Activated T-helper 17 cell treated with anti-CD3 and anti-CD28 coated beads, Interleukin-2, amount 50 U/mL, for 72 hours (primary cell): ENCODE results near the gene ME3. TPM values are rescaled to one million over a fixed set of nuclear protein-coding genes. Genes with fewer than 3 reads are reported as not detected.
"Not testable (repeated sequence)": the region's sequence is repeated elsewhere in the genome, so short reads cannot be mapped to it uniquely, and the experiment has no call there.

ENCODE experiments used
- ATAC-seq: fragments of 150-1000 bp; cut with Tn5 transposase; replicated peaks from 2 replicates; pipeline ENCODE4 v1.10.0; 2021; ENCODE audit warnings: mild to moderate bottlenecking, moderate library complexity
- H3K27ac Mint-ChIP-seq: one replicate; pipeline ENCODE4 v1.8.0; 2022; ENCODE audit warnings: mixed read lengths
- H3K27me3 Mint-ChIP-seq: one replicate; pipeline ENCODE4 v1.8.0; 2022; ENCODE audit warnings: mixed read lengths
- H3K36me3 Mint-ChIP-seq: one replicate; pipeline ENCODE4 v1.8.0; 2022; ENCODE audit warnings: low read depth, mild to moderate bottlenecking, mixed read lengths
- H3K4me1 Mint-ChIP-seq: one replicate; pipeline ENCODE4 v1.8.0; 2022; ENCODE audit warnings: mixed read lengths
- H3K4me3 Mint-ChIP-seq: one replicate; pipeline ENCODE4 v1.8.0; 2022; ENCODE audit warnings: mild to moderate bottlenecking, mixed read lengths
- H3K9me3 Mint-ChIP-seq: one replicate; pipeline ENCODE4 v1.8.0; 2022; ENCODE audit warnings: mixed read lengths
- total RNA-seq, 2 donors: library from RNA; stranded (reverse); gene quantifications; one replicate each; pipeline ENCODE4 v1.2.3, GENCODE V29; 2022

ME3 gene
- total RNA-seq, 2 donors from 2014 or later: 1.5 to 2.9 TPM

- H3K4me3 Mint-ChIP-seq: no peak overlapping the region
- H3K9me3 Mint-ChIP-seq: no peaks in the 10 kb centered on the region
- H3K4me1 Mint-ChIP-seq: no peaks in the 10 kb centered on the region
- H3K27ac Mint-ChIP-seq: no peak overlapping the region
- no peaks in the 10 kb centered on the region for H3K36me3 Mint-ChIP-seq
- no peak for ATAC-seq
- no peaks in the 10 kb centered on the region for H3K27me3 Mint-ChIP-seq
Measured at GRCh38 chr11:86570020-86570419, 102.4 kb downstream of the ME3 start.

DNA sequence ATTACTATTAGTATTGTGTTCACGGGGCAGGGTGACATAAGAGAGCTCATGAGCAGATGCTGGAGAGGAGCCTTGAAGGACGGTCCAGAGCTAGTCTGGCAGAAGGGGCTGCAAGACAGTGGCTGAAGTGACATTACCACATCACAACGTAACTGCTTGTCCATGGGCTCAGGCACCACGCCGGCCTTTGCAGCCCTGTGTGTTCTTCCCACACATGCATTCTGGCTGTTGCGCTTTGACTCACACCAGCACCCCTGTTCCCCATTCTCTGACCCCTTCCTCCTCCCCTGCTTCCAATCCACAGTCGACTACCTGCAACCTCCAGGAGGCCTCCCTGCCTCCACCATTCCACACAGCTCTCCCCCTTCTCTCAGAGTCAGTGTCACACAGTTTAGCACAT lies 103.3 kb downstream of the ME3 start:
- Mint-ChIP-seq H3K36me3 (no peaks in the 10 kb centered on the region), H3K27ac (no peak overlapping the region), H3K9me3 (no peaks in the 10 kb centered on the region), H3K4me3 (no peak overlapping the region), H3K4me1 (no peaks in the 10 kb centered on the region), H3K27me3 (no peaks in the 10 kb centered on the region)
- no peak for ATAC-seq

GRCh38 chr11:86565801-86566312 lies 106.6 kb downstream of the ME3 start:
- ATAC-seq: no peak
- no peaks in the 10 kb centered on the region for H3K4me1 Mint-ChIP-seq
- H3K27ac Mint-ChIP-seq: no peak overlapping the region
- H3K4me3 Mint-ChIP-seq: no peak overlapping the region
- H3K27me3 Mint-ChIP-seq: no peaks in the 10 kb centered on the region
- peaks cover 9% of the 10 kb centered on the region for H3K9me3 Mint-ChIP-seq
- H3K36me3 Mint-ChIP-seq: no peaks in the 10 kb centered on the region

GRCh38 chr11:86565388-86565787 lies 107.0 kb downstream of the ME3 start:
- Mint-ChIP-seq H3K9me3 (peaks cover 9% of the 10 kb centered on the region), H3K36me3 (no peaks in the 10 kb centered on the region), H3K27me3 (no peaks in the 10 kb centered on the region), H3K4me1 (no peaks in the 10 kb centered on the region), H3K27ac (no peak overlapping the region), H3K4me3 (no peak overlapping the region)
- no peak for ATAC-seq

DNA sequence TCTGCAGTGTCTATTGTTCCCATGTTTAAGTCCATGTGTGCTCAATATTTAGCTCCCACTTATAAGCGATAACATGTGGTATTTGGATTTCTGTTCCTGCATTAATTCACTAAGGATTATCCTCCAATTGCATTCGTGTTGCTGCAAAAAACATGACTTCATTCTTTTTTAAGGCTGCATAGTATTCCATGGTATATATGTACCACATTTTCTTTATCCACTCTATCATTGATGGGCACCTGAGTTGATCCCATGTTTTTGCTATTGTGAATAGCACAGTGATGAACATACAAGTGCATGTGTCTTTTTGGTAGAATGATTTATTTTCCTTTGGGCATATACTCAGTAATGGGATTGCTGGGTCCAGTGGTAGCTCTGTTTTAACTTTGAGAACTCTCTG lies 109.6 kb downstream of the ME3 start:
- H3K27ac Mint-ChIP-seq, H3K27me3 Mint-ChIP-seq, H3K9me3 Mint-ChIP-seq, H3K36me3 Mint-ChIP-seq, H3K4me3 Mint-ChIP-seq, ATAC-seq, H3K4me1 Mint-ChIP-seq: not testable (repeated sequence)

DNA sequence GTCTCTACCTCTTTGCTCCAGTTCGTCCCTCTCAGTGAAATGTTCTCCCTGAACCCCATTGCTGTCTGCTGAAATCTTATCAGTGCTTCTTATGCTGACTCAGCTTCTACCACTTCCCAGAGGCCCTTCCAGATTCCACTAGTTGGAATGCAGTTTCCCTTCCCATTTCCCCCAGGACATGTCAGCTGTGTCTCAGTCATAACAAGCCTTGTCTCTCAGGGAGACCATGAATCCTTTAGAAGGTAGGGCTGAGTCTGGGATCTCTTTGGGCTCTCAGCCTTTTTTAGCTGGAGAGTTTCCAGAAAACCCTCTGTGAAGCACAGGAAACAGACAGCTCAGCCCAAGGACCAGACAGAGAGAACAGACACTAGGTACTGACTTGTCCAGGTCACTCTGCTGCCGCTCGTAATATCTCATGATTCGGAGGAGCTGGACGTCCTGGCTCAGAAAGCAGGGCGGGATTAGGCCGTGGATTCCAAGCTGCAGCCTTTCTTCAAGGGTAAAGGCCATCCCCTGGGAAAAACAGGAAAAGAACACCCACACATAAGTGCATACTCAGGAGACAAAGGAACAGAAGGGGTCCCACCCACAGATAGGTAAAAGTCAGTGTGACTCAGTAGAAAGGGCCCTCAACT lies 113.0 kb downstream of the ME3 start:
- H3K27me3 Mint-ChIP-seq: no peaks in the 10 kb centered on the region
- H3K36me3 Mint-ChIP-seq: no peaks in the 10 kb centered on the region
- peaks cover 9% of the 10 kb centered on the region for H3K9me3 Mint-ChIP-seq
- no peak overlapping the region for H3K27ac Mint-ChIP-seq
- no peak overlapping the region for H3K4me3 Mint-ChIP-seq
- no peak for ATAC-seq
- H3K4me1 Mint-ChIP-seq: no peaks in the 10 kb centered on the region

DNA sequence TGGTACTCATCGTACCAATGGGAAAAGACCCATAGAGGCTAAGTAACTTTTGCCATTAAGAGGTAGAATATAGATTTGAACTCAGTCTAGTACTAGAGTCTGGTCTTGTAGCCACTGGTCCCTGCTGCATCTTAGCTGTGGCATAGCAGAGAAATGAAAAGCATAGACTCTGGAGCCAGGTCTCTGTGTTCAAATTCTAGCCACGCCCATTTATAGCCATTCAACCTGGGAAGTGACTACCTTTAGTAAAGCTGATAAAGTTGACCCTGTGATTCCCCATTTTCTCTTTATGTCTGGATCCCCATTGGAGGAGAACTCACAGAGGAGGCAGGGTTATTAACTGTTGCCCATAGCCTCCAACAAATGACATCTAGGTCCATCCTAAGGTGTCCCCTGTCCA lies 113.6 kb downstream of the ME3 start:
- ATAC-seq: no peak
- Mint-ChIP-seq H3K4me3 (no peak overlapping the region), H3K9me3 (peaks cover 9% of the 10 kb centered on the region), H3K27me3 (no peaks in the 10 kb centered on the region), H3K4me1 (no peaks in the 10 kb centered on the region), H3K36me3 (no peaks in the 10 kb centered on the region), H3K27ac (no peak overlapping the region)

- no peak for ATAC-seq
- Mint-ChIP-seq H3K27me3 (no peaks in the 10 kb centered on the region), H3K9me3 (peaks cover 5% of the 10 kb centered on the region), H3K36me3 (no peaks in the 10 kb centered on the region), H3K27ac (no peak overlapping the region), H3K4me1 (no peaks in the 10 kb centered on the region), H3K4me3 (no peak overlapping the region)
Measured at GRCh38 chr11:86558207-86558606, 114.2 kb downstream of the ME3 start.

- Mint-ChIP-seq H3K27me3 (no peaks in the 10 kb centered on the region), H3K4me1 (no peaks in the 10 kb centered on the region), H3K9me3 (no peaks in the 10 kb centered on the region), H3K27ac (no peak overlapping the region), H3K4me3 (no peak overlapping the region), H3K36me3 (no peaks in the 10 kb centered on the region)
- ATAC-seq: no peak
Measured at GRCh38 chr11:86555866-86556265, 116.5 kb downstream of the ME3 start.

DNA sequence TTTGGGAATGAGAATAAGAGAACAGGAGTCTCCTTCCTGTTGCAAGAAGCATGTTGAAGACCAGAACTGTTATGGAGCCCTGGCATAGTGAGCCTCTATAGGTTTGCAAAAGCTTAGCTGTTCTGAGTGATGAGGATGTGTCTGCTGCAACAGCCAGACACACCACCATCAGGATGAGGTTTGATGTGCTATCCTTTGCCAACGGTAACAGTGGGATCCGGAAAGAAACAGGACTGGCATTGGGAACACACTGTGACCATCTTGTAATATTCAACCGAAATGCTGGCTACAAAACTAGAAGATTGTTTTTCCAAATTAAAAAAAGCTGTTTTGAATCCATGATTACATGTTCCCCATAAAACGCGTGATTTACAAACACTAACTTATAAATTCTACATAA lies 117.0 kb downstream of the ME3 start:
- H3K9me3 Mint-ChIP-seq: no peaks in the 10 kb centered on the region
- no peaks in the 10 kb centered on the region for H3K36me3 Mint-ChIP-seq
- H3K27ac Mint-ChIP-seq: no peak overlapping the region
- H3K27me3 Mint-ChIP-seq: no peaks in the 10 kb centered on the region
- ATAC-seq: no peak
- no peaks in the 10 kb centered on the region for H3K4me1 Mint-ChIP-seq
- H3K4me3 Mint-ChIP-seq: no peak overlapping the region

DNA sequence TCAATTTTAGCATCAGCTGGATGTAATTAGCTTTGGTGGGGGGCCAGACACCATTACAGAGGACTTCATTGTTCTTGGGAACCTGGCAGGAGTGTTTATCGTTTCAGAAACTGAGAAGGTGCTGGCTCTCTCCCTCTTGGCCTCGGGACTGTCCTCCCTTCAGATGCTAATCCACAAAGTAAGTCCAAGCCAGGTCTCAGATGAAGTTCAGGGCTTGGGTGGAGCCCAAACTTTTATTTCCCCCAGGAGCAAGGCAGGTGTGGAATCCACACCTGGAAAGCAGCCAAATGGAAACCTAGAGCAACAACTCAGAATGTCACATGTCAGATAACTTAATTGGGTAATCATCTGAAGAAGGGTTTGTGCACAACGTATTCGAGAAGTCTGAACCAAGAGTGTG lies 119.2 kb downstream of the ME3 start:
- no peaks in the 10 kb centered on the region for H3K27me3 Mint-ChIP-seq
- no peak overlapping the region for H3K4me3 Mint-ChIP-seq
- no peak overlapping the region for H3K27ac Mint-ChIP-seq
- ATAC-seq: no peak
- no peaks in the 10 kb centered on the region for H3K4me1 Mint-ChIP-seq
- H3K9me3 Mint-ChIP-seq: no peaks in the 10 kb centered on the region
- no peaks in the 10 kb centered on the region for H3K36me3 Mint-ChIP-seq

GRCh38 chr11:86551288-86552092 lies 120.9 kb downstream of the ME3 start:
- Mint-ChIP-seq H3K27me3 (no peaks in the 10 kb centered on the region), H3K4me3 (no peak overlapping the region), H3K27ac (no peak overlapping the region), H3K4me1 (no peaks in the 10 kb centered on the region), H3K36me3 (no peaks in the 10 kb centered on the region), H3K9me3 (no peaks in the 10 kb centered on the region)
- no peak for ATAC-seq

DNA sequence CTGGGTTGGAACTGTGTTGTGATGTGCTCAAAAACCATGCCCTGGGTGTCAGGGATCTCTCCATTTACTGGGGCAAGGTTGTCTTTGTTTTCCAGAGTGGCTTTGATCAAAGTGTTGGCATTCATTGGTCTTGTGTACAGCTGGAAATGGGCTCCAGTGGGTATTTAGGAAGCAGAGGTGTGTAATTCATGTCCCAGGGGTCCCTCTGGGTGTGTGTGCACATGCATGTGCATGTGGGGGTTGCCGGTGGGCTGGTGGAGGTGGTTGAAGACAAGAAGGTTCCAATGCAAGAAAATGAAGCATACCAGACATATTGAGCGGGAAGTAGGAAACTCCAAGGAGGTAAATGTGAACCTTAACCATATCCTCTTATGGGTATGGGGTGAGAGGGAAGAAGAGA lies 121.7 kb downstream of the ME3 start:
- ATAC-seq: no peak
- Mint-ChIP-seq H3K36me3 (no peaks in the 10 kb centered on the region), H3K4me1 (no peaks in the 10 kb centered on the region), H3K9me3 (no peaks in the 10 kb centered on the region), H3K27me3 (no peaks in the 10 kb centered on the region), H3K4me3 (no peak overlapping the region), H3K27ac (no peak overlapping the region)

GRCh38 chr11:86548271-86548917 lies 124.0 kb downstream of the ME3 start:
- Mint-ChIP-seq H3K27me3 (no peaks in the 10 kb centered on the region), H3K9me3 (peaks cover 5% of the 10 kb centered on the region), H3K27ac (no peak overlapping the region), H3K36me3 (no peaks in the 10 kb centered on the region), H3K4me3 (no peak overlapping the region), H3K4me1 (no peaks in the 10 kb centered on the region)
- no peak for ATAC-seq

- H3K36me3 Mint-ChIP-seq: no peaks in the 10 kb centered on the region
- H3K27me3 Mint-ChIP-seq: no peaks in the 10 kb centered on the region
- H3K9me3 Mint-ChIP-seq: peaks cover 5% of the 10 kb centered on the region
- no peaks in the 10 kb centered on the region for H3K4me1 Mint-ChIP-seq
- ATAC-seq: no peak
- H3K4me3 Mint-ChIP-seq: no peak overlapping the region
- H3K27ac Mint-ChIP-seq: no peak overlapping the region
Measured at GRCh38 chr11:86547727-86548126, 124.7 kb downstream of the ME3 start.
